K562 (cell line): ENCODE data around the gene TP53TG5. TPM values are rescaled to one million over a fixed set of nuclear protein-coding genes. Genes with fewer than 3 reads are reported as not detected.

Experiments used
- DNMT1 ChIP-seq: fragments of 450-650 bp; IDR thresholded peaks from 2 replicates; pipeline ENCODE4 v1.6.1; 2016; ENCODE audit warnings: antibody characterized with exemption, mild to moderate bottlenecking
- ELF2 ChIP-seq: fragments of 250-450 bp; sonication (Bioruptor Pico); IDR thresholded peaks from 2 replicates; pipeline ENCODE4 v1.5.0; 2021; ENCODE audit warnings: mild to moderate bottlenecking
- FOXA1 ChIP-seq: fragments of 450-650 bp; IDR thresholded peaks from 2 replicates; pipeline ENCODE4 v1.6.1; 2016; ENCODE audit warnings: mild to moderate bottlenecking, borderline replicate concordance
- JUND ChIP-seq, 2 experiments: IDR thresholded peaks; 2 replicates in 1 of 2; 3 replicates in 1 of 2; pipeline ENCODE4 v1.6.1; 2011; ENCODE audit warnings: borderline replicate concordance in 2 of 2, low read depth in 2 of 2, low read length in 2 of 2, improper control_type of control experiment in 1 of 2, missing biosample characterization in 1 of 2, missing genetic modification characterization in 1 of 2, missing genetic modification reagents in 1 of 2
- NKRF ChIP-seq: fragments of 450-650 bp; IDR thresholded peaks from 2 replicates; pipeline ENCODE4 v1.6.1; 2016; ENCODE audit warnings: borderline replicate concordance
- PHF21A ChIP-seq: fragments of 450-650 bp; IDR thresholded peaks from 2 replicates; pipeline ENCODE4 v1.6.1; 2017; ENCODE audit warnings: low read depth, borderline replicate concordance
- POLR2B ChIP-seq: fragments of 450-650 bp; IDR thresholded peaks from 2 replicates; pipeline ENCODE4 v1.6.1; 2018; ENCODE audit warnings: low read depth; ENCODE audit not compliant: partially characterized antibody
- PTTG1 ChIP-seq: fragments of 450-650 bp; IDR thresholded peaks from 2 replicates; pipeline ENCODE4 v1.6.1; 2016; ENCODE audit warnings: low read depth, mild to moderate bottlenecking, missing genetic modification characterization, missing compliant biosample characterization
- RBM25 ChIP-seq: fragments of 200-400 bp; formaldehyde crosslinking; IDR thresholded peaks from 2 replicates; pipeline ENCODE4 v1.6.1; 2018; ENCODE audit warnings: low read length, low read depth, moderate library complexity; ENCODE audit not compliant: severe bottlenecking
- ZNF347 ChIP-seq: fragments of 450-650 bp; formaldehyde crosslinking; IDR thresholded peaks from 2 replicates; pipeline ENCODE4 v1.4.0; 2020; ENCODE audit warnings: low read depth, mild to moderate bottlenecking, moderate library complexity
- ZNF41 ChIP-seq: fragments of 250-450 bp; sonication (Bioruptor Pico); conservative IDR thresholded peaks from 2 replicates; pipeline ENCODE4 v1.4.0; 2020; ENCODE audit warnings: mild to moderate bottlenecking
- ZNF77 ChIP-seq: fragments of 250-450 bp; sonication (Bioruptor Pico); IDR thresholded peaks from 2 replicates; pipeline ENCODE4 v1.5.0; 2020
- polyA plus RNA-seq, 8 experiments: library from polyadenylated mRNA; depleted of rRNA in 4 of 8; stranded (reverse) in 5 of 8; unstranded in 3 of 8; fragments of >200 nt; fragmentation: Nextera tagmentation in 2 of 8; fragmentation: Illumina TruSeq in 1 of 8; extraction: Ambion mirVana in 2 of 8; extraction: Trizol in 1 of 8; gene quantifications; 2 replicates each; pipeline versions ENCODE4 v1.2.1 to v1.2.3, GENCODE V29; 2011 to 2014; ENCODE audit warnings: inconsistent platforms in 1 of 8, missing spikeins in 1 of 8
- total RNA-seq, 7 experiments: library from RNA; depleted of rRNA in 6 of 7; stranded (reverse); fragments of >200 nt in 6 of 7; fragmentation: Illumina TruSeq in 2 of 7; extraction: Trizol in 2 of 7; gene quantifications; 2 replicates each; pipeline versions ENCODE4 v1.2.1 to v1.2.3, GENCODE V29; 2011 to 2021; ENCODE audit warnings: low replicate concordance in 1 of 7
- TF ChIP-seq, protein P1 (sequence below): sonication (generic); formaldehyde crosslinking; IDR thresholded peaks from 2 replicates; pipeline ENCODE4 v1.8.0; 2022; ENCODE audit warnings: mild to moderate bottlenecking, missing genetic modification reagents

TP53TG5 gene
- total and polyA plus RNA-seq, 9 of the 15 experiments (the other 6 are each of a cell fraction or from before 2014, with no cell fraction given) = 0.04 to 0.05 (median 0.04) TPM; not detected in 6

- TF ChIP-seq ZNF347 (no peak), PHF21A (no peak), ZNF41 (CRISPR knock-in tag) (no peak), FOXA1 (no peak), DNMT1 (no peak), RBM25 (no peak), ELF2 (no peak), JUND (IDR thresholded peaks at IDR 0.05; ENCODE audit: borderline replicate concordance, low read depth, low read length) (0 out of 2 replicates have a peak, but pooled peaks have one; percentile 1), JUND (tag; IDR thresholded peaks at IDR 0.05; ENCODE audit: borderline replicate concordance, low read depth, low read length) (peak; percentile 34; the same call in 1 of the 3 replicates), NKRF (no peak), PTTG1 (tag) (no peak), POLR2B (no peak), ZNF77 (no peak)
- TF ChIP-seq, protein P1, sequence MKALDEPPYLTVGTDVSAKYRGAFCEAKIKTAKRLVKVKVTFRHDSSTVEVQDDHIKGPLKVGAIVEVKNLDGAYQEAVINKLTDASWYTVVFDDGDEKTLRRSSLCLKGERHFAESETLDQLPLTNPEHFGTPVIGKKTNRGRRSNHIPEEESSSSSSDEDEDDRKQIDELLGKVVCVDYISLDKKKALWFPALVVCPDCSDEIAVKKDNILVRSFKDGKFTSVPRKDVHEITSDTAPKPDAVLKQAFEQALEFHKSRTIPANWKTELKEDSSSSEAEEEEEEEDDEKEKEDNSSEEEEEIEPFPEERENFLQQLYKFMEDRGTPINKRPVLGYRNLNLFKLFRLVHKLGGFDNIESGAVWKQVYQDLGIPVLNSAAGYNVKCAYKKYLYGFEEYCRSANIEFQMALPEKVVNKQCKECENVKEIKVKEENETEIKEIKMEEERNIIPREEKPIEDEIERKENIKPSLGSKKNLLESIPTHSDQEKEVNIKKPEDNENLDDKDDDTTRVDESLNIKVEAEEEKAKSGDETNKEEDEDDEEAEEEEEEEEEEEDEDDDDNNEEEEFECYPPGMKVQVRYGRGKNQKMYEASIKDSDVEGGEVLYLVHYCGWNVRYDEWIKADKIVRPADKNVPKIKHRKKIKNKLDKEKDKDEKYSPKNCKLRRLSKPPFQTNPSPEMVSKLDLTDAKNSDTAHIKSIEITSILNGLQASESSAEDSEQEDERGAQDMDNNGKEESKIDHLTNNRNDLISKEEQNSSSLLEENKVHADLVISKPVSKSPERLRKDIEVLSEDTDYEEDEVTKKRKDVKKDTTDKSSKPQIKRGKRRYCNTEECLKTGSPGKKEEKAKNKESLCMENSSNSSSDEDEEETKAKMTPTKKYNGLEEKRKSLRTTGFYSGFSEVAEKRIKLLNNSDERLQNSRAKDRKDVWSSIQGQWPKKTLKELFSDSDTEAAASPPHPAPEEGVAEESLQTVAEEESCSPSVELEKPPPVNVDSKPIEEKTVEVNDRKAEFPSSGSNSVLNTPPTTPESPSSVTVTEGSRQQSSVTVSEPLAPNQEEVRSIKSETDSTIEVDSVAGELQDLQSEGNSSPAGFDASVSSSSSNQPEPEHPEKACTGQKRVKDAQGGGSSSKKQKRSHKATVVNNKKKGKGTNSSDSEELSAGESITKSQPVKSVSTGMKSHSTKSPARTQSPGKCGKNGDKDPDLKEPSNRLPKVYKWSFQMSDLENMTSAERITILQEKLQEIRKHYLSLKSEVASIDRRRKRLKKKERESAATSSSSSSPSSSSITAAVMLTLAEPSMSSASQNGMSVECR (CRISPR knock-in tag) = no peak
Observed at GRCh38 chr20:45337367-45338120, 40.6 kb downstream of the TP53TG5 start (continued).
